IPS-NIHi7 (cell line): ENCODE data around the gene CTSD.

ENCODE experiments used
- DNase-seq: peaks from one replicate; pipeline ENCODE4 v3.0.0; 2012; ENCODE audit warnings: mixed read lengths; ENCODE audit errors: extremely low spot score

The CTSD gene

GRCh38 chr11:1729692-1730011 lies 34.1 kb downstream of the CTSD start:
- no peak for DNase-seq

DNA sequence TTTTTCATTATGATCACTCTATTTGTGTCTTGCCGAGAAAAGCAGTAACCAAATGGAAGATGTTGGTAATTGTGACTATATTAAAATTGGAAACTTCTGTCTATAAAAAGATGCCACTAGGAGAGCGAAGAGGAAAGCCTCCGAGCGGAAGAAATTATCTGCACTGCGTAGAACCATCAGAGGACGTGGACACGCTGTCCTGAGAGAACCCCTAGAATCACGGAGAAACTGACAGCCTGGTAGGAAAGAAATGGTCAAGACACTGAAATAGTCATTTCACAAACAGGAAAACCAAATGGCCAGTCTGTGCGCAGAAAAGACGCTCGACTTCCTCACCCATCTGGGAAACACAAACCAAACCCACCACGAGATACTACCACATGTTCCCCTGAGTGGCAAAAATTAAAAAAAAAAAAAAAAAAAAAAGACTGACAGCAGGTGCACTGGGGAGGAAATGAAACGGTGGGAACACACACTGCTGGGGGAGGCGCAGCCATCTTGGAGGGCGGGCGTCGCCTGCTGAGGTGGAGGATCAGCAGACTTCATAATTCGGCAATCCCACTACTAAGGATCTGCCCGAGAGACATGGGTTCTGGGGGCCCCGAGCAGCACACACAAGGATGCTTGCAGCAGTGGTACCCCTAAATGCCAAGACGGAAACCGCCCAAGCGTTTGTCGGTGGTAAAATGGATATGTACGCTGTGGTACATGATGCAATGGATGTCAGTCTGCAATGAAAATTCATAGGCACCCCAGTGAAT lies 34.6 kb downstream of the CTSD start:
- DNase-seq: no peak

GRCh38 chr11:1728301-1728700 lies 35.4 kb downstream of the CTSD start:
- no peak for DNase-seq

DNA sequence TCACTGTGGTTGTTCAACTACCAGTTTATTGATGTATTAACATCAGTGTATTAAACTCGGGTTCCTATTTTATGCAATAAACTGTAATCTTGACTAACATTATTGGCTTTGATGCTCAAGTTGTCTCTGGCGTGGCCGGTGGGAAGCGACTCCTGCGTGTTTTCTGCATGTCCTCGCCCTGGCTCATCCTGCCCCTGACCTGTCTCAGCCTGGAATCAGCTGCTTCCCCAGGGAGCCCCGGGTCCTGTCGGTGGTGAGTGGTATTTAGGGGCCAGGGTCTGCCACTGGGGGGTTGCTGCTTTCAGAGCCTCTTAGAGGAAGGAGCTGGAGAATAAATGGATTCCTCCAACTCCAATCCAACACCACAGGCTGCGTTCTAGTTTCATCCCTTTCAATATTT lies 35.9 kb downstream of the CTSD start:
- DNase-seq: no peak

DNA sequence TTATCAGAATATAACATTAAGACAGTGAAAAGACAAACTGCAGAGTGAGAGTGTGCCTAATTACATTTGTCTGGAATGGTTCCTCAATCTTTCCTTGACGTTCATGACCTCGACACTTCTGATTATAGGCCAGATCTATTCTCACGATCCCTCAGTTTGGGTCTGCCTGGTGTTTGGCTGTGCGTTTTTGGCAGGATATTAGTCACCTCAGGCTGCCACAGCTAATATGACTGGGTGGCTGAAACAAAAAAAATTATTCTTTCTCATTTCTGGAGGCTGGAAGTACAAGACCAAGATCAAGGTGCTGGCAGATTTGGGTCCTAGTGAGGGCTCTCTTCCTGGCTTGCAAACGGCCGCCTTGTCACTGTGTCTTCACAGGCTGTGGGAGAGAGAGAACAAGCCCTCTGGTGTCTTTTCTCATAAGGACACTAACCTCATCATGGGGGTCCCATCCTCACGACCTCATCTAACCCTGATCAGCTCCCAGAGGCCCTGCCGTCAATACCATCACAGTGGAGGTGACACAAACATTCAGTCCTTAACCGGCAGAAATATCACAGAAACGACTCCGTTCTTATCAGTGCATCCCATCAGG lies 36.5 kb downstream of the CTSD start:
- no peak for DNase-seq

- no peak for DNase-seq
Measured at GRCh38 chr11:1719781-1720180, 43.9 kb downstream of the CTSD start.

DNA sequence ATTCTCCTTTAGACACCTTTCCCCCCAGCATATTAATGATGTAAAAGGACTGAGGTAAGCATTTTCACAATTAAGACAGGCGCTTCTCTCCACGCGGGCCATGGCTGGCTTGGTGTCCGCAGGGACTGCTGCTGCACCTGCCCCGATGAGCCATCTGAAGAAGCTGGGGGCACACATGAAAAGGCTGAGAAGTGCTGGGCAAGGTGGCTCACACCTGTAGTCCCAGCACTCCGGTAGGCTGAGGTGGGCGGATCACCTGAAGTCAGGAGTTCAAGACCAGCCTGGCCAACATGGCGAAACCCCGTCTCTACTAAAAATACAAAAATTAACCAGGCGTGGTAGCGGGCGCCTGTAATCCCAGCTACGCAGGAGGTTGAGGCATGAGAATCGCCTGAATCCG lies 45.4 kb downstream of the CTSD start:
- DNase-seq: no peak

GRCh38 chr11:1717745-1718144 lies 46.0 kb downstream of the CTSD start:
- DNase-seq: no peak

- DNase-seq: no peak
Measured at GRCh38 chr11:1714908-1715885, 48.5 kb downstream of the CTSD start.

GRCh38 chr11:1708716-1709115 lies 55.0 kb downstream of the CTSD start:
- no peak for DNase-seq

DNA sequence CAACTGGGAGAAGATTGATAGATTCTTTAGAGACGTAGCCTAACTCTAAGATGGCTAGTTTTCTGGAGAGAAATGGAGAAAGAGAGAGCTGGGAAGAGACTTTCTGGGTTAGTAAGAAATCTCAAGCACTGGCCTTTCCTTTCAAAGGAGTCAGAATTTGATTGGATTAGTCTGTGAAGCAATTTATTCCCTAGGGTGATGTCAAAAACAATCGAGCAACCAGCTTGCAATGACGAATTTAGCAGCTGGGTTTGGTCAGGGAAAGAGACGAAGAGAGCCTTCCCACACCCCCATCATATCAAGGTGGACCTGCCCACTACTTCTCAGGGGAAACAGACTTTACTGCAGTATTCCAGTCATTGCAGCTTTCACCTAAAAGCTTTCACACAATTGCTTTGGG lies 56.0 kb downstream of the CTSD start:
- DNase-seq: no peak

- DNase-seq: no peak
Measured at GRCh38 chr11:1706634-1707400, 56.9 kb downstream of the CTSD start.

GRCh38 chr11:1705126-1706052 lies 58.3 kb downstream of the CTSD start:
- no peak for DNase-seq

- DNase-seq: no peak
Measured at GRCh38 chr11:1703146-1703545, 60.6 kb downstream of the CTSD start.
